Anterior cingulate cortex (tissue), 58 donors: Measurements from ENCODE around the gene DCC.

ENCODE experiments used
- DNase-seq, 58 donors: peaks; one replicate each; lab custom pipeline; 2025; lab: John Stamatoyannopoulos, UW

The DCC gene

DNA sequence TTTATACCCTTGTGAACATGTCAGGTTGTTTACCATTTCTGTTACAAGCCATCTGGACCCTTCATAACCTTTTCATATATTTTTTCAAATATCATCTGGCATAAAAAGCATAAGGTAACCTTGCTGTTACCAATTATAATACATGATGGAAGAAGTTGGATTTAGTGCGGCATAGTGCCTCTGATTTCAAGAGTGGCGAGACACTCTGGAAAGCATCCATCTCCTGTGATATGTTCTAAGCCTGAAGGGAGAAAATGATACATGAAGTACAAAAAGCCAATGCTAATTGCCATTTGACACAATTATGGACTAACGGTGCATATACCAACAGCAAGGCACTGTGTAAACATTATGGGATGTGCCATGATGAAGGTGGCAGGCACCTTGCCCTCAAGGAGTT lies 75.1 kb downstream of the DCC start:
- no peak for DNase-seq

DNA sequence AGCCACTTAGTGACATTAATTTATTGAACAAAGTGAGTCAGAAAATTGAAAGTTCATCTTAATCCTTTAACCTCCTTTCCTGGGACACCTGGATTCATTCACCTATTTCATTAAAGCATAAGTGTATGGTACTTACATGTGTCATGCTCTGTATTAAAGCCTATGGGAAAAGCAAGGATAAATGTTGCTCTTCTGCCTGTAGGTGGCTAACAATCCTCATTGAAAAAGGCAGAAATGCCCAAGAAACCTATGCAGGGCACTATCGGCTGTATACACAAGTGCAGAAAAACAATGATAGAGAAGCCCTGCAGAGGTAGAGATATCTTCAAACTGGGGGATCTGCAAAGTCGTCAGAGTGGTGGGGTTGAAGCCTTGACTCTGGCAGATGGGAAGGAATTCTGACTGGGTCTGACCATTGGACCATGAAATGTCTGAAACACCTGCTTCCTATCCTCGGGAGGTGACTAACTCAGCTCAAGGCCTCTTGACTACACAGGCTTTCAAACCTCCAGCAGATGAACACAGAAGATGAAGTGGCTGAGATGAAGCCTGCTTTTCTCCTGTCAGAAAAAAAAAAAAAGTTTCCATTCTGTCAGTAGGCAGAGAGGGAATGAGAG lies 83.1 kb downstream of the DCC start:
- DNase-seq = no peak

DNA sequence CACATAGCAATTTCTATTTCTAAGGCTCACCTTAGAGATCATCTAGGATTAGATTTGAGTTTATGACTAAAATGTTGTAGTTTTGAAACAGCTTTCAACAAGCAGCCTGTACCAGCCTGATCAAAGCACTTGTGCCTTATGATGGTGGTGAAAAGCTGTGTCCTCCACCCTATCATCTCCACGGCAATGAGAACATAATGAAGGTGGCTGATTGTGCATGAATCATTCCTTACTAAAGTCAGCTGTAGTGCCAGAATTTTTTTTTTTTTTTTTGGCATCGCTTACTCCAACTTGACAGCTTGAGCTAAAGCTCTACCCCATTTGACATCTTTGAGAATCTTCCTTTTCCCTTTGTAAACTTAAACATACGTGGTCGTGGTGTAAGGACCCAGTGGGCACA lies 86.0 kb downstream of the DCC start:
- peak in 2 of 58 donors; percentile 1 to 10 for DNase-seq

DNA sequence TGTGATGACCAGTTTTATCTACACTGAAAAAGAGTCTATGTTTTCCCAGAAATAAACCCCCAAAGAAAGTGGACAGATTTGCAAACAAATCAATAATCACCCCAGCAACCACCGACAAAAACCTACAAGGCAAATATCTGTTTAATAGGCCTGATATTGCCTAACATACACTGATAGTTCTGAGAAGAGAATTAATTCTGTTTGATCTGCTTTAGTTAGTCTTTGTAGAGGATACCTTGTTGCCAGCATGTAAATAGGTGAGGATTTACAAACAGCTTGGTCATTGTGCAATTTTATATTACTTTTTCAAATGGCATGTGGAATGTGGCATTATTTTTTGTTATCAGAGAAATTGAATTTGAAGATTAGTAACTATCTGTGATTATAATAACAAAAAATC lies 86.5 kb downstream of the DCC start:
- no peak for DNase-seq

DNA sequence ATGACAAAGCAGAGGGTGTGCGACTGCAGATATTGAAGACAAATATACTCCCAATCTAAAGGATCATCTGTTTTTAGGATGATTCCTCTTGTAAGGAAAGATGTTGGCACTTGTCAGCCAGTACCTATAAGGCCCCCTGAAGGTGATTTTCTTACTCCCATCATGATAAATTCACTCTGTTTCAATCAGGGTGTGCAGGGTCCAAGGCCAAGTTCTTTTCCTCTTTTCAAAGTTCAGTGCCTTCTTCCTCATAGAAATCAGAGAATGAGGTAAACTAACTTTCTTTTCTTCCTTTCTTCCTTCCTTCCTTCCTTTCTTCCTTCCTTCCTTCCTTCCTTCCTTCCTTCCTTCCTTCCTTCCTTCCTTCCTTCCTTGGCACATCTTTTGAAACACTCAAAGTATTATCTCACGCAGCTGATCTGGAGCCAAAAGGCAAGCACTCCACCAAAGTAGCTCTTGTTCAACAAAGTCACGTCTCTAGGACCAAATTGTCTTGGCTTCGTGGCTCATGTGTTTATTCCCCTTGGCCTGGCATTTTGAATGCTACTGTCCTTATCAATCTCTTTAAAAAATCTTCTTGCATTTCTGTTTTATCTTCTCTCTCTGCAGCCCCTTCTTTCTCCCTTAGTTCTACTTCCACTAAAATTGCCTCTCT lies 87.7 kb downstream of the DCC start:
- DNase-seq = no peak

DNA sequence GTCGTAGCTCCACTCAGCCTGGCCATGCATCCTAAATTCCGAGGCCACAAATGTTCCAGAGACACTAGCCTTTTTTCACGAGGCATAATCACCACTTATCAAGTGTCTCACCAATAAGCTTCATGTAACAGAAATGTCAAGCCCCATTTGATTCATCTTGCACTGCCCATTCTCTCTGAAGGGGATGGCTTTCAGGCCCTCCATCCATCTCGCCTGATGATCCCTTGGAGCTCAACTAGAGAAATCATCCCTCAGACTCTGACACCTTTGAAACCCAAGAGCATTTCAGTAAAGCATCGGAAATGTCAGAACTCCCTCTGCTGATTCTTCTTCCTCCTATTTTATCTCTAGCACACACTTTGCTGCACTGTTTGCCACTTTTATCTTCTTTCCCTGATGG lies 91.7 kb downstream of the DCC start:
- DNase-seq = no peak

DNA sequence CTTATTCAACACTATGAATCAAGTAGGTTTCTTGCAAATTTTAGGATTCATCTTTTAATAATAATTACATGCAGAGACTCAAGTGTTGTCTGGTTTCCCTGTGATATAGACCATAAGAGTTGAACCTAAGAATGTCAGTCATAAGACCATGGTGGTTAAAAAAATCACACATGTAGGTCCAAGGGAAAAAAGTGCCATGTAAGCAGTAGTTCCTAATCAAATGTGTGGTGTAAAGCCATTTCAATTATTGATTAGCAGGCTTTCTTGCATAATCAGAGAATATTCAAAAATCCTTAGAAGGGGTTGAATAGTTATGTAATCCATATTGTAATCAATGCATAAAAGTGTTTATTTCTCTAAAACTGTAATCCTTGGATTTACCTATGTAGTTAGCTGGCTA lies 93.8 kb downstream of the DCC start:
- DNase-seq = no peak

DNA sequence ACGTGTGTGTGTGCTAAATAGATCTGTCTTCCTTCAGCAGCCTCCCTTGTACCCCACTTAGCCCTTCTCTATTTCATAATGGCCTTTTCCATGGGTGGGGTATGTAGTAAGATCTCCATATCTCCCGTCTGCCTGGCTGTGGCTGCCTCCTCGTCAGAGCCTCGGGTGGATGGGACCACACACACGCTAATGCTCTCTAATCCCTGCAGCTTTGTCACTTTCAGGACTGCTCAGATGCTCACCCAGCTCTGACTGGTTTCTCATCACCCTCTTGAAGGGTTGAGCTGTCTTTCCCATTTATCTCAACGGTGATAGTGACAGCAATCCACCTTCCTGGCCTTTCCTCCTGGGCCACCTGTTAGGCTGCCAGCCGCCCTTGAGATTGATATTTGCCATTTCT lies 95.3 kb downstream of the DCC start:
- no peak for DNase-seq

DNA sequence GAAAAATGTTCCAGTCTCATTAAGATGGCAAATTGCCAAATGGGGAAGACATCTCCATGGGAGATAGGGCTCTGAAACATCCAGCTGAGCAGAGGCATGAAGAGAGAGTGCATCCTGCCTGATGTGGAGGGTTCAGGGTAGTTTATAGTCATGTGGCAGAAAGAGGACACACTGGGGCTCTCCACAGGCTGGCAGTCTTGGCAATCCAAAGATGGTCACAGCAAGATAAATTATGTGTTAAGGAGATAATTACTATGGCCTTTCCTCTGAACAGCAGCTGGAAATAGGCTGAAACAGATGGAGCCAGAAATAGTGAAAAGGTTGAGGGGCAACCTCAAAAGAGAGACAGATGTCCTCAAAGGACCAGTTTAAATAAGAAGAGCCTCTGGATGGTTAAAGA lies 97.2 kb downstream of the DCC start:
- no peak for DNase-seq

DNA sequence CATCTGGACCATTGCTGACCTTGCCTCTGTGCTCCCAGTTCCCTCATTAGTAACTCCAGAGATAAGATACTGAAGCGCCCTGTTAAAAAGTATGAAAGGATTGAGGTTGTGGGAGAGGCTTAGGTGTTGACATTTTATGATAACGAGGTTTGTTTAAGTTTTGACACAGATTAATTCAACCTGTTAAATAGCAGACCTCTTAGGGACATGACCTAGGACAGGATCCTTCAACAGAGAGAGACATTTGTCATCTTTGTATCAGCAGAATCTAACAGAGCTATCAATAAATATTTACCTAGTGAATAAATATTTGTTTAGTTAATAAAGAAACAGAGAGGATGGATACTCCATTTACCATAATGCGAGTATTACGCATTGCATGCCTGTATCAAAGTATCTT lies 99.5 kb downstream of the DCC start:
- DNase-seq = no peak

DNA sequence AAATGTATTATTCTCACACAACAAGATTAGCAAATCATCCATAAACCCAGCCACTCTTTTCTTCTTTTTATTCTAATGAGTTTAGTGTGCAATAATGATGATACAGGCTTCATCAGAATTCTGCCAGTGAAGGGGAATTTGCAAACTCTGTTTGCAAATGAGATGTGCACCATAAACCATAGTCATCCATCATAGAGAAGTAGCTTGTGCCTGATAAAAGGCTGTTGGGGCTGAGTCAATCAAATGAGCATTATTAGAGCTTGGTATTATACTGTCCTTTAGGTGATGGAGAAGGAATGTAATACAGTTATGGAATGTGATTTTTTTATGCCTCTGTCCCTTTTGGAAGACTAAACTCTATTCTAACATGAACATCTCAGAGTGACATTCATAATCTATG lies 101.8 kb downstream of the DCC start:
- DNase-seq = no peak

DNA sequence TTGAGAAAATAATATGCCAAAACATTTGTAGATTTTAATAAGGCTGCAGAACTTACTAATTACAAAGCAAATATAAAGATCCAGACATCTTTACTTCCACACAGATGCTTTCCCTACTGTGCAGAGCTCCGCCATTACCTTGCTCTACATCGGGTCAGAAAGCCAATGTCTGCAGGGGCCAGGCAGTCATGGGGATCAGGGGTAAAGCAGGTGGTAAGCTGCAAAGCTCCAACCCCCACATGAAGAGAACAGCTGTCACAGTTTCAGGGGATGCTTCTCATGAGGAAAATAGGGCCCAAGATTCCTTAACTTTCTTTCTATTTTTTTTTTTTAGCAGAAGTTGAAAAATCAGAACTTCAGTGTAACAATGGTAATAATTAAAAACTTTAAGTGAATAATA lies 102.7 kb downstream of the DCC start:
- DNase-seq = no peak

DNA sequence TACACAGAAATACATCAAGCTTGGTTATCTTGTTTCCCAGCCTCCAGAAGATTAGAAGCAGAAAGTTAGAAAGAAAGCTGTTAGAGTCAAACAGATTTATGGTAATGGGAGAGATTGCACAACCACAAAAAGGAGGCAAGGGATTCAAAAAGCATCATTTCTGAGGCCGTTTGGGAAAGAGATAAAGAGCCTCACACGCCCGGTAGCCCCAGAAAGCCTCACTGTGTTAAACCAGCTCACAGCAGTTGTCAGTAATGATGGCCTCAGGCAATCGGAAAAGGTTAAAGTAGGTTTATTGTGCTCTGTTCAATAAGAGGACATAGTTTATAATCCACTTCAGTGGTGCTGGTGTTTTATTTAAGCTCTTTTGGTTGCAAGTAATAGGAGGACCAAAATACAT lies 111.3 kb downstream of the DCC start:
- no peak for DNase-seq

DNA sequence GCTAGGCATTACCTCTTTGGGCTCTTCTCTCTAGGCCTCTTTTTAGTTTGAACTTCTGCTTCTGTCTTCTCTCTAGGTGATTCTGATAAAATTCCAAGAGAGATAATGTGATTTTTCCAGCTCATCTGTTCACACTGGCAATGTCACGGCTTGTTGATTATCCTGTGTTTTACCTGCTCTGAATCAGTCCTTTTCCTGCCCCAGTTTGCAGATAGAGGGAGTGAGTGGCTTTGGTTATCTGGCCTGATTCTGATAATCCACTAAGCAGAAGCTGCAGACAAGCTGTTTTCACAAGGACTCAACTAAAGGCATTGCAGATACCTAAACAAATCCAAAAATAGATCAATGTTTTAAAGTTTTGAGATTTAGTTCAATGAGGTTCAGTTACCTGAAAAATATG lies 111.9 kb downstream of the DCC start:
- DNase-seq = no peak

DNA sequence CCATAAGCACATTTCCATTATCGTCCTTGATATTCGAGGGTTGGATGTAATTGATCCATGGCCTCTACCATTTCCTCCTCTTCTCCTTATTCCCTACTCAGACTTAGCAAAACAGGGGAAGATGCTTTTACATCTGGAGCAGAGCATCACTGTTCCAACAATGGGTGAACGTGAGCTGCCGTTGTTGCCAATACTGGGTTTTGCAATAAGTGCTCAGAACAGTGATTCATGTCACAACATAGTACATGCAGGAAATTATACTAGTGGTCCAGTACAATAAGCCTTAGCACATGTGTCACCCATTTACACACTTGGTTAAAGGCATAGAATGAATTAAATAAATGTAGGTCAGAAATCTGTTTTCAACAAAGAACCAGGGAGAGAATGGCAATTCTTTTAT lies 112.4 kb downstream of the DCC start:
- DNase-seq = no peak

DNA sequence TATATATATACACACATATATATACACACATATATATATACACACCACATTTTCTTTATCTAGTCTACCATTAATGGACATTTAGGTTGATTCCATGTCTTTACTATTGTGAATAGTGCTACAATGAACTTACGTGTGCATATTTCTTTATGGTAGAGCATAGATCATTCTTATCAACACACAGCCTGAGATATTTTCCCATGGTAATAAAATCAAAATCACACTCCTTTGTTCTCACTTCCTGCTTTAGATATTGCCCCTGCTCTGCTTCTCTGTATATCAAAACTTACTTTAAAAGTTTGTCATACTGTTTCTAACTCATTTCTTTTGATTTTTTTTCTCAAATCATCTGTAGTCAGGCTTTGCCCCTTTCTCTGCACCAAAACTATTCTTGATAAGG lies 119.9 kb downstream of the DCC start:
- DNase-seq = no peak

DNA sequence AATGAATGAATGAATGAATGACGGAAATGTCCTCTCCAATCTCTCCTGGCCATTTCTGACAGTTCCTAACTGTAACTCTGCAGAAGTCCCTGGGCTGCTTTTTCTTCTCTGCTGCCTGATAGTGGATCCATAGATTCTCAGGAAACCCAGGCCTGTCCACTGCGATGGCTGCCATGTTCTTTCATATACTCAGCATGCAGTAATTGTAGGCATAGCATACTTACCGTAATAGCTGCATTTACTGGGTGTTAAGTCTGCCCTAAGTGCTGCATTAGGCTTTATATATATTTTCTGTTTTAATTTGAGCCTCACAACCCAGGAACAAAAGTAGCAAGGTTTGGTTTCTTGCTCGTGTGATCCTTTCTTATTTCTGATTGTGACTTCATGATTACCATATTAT lies 122.9 kb downstream of the DCC start:
- DNase-seq = no peak

DNA sequence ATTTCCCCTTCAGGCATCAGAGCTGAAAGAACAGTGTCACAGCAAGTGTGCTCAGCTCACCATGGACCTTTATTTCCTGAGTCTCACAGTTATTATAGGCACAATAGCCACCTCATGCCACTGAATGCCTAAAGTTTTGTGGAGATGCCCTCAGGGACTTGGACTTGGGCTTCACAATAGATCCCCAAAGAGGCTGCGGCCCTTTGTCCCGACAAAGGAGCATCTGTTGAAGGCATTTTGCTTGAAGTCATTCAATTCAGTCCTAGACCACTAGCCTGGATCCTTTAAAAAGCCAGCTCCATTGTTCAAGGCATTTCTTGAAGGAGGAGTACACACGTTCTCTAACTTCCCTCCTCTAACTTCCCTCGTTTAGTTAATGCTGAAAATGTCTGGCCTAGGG lies 125.4 kb downstream of the DCC start:
- DNase-seq = no peak

DNA sequence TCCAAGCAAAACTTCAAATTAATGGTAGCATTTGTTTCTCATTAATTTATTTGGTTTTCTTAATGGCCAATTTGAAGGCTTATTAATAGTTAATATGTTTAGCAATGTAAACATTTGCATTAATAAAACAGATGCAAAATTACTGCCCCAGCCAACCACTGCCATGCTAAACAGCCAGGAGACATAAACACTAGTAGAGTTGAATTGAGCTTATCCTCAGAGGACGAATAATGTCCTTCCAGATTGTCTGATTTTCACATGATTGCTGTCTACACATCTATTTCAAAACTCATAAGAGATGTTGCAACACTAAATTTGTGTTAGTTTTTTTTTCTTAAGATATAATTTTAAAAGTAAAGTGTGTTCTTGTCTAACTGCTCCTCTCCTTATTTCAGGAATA lies 128.5 kb downstream of the DCC start:
- no peak for DNase-seq

DNA sequence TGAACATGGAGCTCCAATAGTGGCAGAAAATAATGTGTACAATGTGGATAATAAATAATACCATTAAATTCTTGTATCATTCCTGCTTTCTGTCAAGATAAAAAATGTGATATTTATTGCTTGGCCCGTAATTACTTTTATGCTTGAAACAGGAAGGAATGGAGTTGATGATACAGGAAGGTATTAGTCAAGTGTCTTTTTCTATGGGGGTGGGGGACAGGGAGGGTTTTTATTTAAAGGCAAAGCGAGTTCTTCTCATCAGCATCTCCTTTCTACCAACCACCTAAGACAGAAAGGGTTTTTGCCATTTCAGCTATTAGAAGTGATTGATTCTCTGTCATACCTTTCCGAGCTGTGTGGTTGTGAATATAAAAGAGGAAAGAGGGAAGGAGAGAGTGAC lies 135.3 kb downstream of the DCC start:
- no peak for DNase-seq

DNA sequence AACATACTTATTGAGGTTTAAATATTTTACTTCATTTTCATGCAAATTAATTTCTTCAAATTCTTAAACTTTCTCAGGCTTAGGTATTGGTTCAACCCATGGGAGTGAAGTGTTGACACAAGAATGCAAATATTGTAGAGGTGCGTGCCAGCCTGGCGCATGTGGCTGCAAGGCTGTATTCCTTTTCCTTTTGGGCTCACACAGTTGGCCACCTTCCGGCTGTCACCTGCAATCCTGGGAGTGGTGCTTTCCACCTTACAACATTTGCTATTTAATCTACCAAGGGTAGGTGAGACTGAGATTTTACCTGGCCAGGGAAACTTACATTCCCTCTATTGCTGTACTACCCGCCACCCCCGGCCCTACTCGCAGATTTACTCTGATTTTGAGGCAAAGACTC lies 141.1 kb downstream of the DCC start:
- DNase-seq = no peak

DNA sequence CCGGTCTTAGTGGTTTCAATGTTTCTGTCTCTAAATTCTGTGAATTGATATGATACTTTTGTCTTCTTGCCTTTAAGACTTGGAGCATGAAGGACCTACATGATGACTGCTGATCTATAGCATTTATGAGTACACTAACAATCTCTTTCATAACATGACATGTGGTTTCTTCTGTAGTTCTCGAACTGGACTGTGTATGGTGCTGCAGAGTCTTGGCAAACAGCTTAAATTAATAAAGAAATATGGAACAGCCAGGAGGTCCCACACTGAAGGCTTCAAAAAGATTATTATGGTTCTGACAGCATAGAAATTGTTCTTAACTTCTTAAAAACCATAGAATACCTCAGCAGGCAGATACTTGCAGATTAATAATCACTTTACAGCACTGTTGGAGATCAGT lies 145.0 kb downstream of the DCC start:
- DNase-seq = no peak

DNA sequence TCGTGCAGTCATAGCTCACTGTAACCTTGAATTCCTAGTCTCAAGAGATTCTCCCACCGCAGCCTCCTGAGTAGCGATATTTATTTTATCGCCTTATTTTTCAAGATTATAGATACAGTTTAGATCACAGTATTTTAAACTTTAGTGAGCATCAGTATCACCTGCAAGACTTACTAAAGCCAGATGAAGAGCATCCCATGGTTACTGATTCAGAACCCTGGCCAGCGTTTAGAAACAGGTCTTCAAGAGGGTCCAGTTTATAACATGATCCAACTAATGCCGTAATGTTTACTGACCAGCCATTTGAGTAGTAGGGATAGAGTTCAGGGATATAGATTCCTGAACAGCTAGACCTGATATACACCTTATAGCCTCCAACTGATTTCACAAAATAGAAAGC lies 146.1 kb downstream of the DCC start:
- no peak for DNase-seq
